Mesenchymal stem cell (in vitro differentiated cells and primary cell): ENCODE results near the gene SMARCA1.

ENCODE experiments used
- DNase-seq: peaks from one replicate; pipeline ENCODE4 v3.0.0-alpha.2; 2013
- H2AFZ ChIP-seq: one replicate; pipeline ENCODE4 v1.6.1; 2013; ENCODE audit warnings: low read depth, mild to moderate bottlenecking, control low read depth, inconsistent platforms, low read length, moderate library complexity
- H2AK5ac ChIP-seq: 2 replicates; pipeline ENCODE4 v1.6.1; 2013; ENCODE audit warnings: low read length, moderate library complexity, mild to moderate bottlenecking, inconsistent platforms; ENCODE audit not compliant: severe bottlenecking
- H2BK120ac ChIP-seq: one replicate; pipeline ENCODE4 v1.6.1; 2013; ENCODE audit warnings: low read depth, mild to moderate bottlenecking, inconsistent platforms, low read length, moderate library complexity
- H2BK12ac ChIP-seq, 2 experiments: one replicate each; pipeline ENCODE4 v1.6.1; 2013; ENCODE audit warnings: inconsistent platforms in 2 of 2, low read length in 2 of 2, mild to moderate bottlenecking in 2 of 2, moderate library complexity in 2 of 2, control low read depth in 1 of 2
- H2BK15ac ChIP-seq: one replicate; pipeline ENCODE4 v1.6.1; 2013; ENCODE audit warnings: mild to moderate bottlenecking, low read depth, inconsistent platforms; ENCODE audit not compliant: poor library complexity, severe bottlenecking
- H2BK5ac ChIP-seq: 2 replicates; pipeline ENCODE4 v1.6.1; 2013; ENCODE audit warnings: low read depth, mild to moderate bottlenecking, low read length, control low read depth, inconsistent platforms; ENCODE audit not compliant: poor library complexity, severe bottlenecking
- H3K14ac ChIP-seq, 2 experiments: one replicate each; pipeline ENCODE4 v1.6.1; 2013; ENCODE audit warnings: inconsistent platforms in 2 of 2, low read length in 2 of 2, control low read depth in 1 of 2, mild to moderate bottlenecking in 1 of 2, moderate library complexity in 1 of 2
- H3K18ac ChIP-seq, 2 experiments: one replicate each; pipeline ENCODE4 v1.6.1; 2013; ENCODE audit warnings: inconsistent platforms in 2 of 2, low read length in 2 of 2, control low read depth in 1 of 2, low read depth in 1 of 2, mild to moderate bottlenecking in 1 of 2
- H3K23ac ChIP-seq, 2 experiments: one replicate each; pipeline ENCODE4 v1.6.1; 2013; ENCODE audit warnings: inconsistent platforms in 2 of 2, low read length in 2 of 2, mild to moderate bottlenecking in 2 of 2, moderate library complexity in 2 of 2, control low read depth in 1 of 2
- H3K27ac ChIP-seq: 2 replicates; pipeline ENCODE4 v1.5.1; 2013; ENCODE audit warnings: mild to moderate bottlenecking, moderate library complexity, low read length, control low read depth, inconsistent platforms; ENCODE audit not compliant: poor library complexity, severe bottlenecking
- H3K27me3 ChIP-seq, 2 experiments: 2 replicates each; pipeline versions ENCODE4 v1.6.1 to v1.7.0; 2013; ENCODE audit warnings: low read length in 2 of 2, mild to moderate bottlenecking in 2 of 2, moderate library complexity in 2 of 2, control low read depth in 1 of 2, inconsistent platforms in 1 of 2; ENCODE audit not compliant: control insufficient read depth in 1 of 2, insufficient read depth in 1 of 2
- H3K36me3 ChIP-seq, 2 experiments: 2 replicates each; pipeline versions ENCODE4 v1.6.1 to v1.7.0; 2013; ENCODE audit warnings: low read length in 2 of 2, control low read depth in 1 of 2, inconsistent platforms in 1 of 2, low read depth in 1 of 2, mild to moderate bottlenecking in 1 of 2; ENCODE audit not compliant: insufficient read depth in 2 of 2, control insufficient read depth in 1 of 2
- H3K4ac ChIP-seq, 2 experiments: one replicate each; pipeline ENCODE4 v1.6.1; 2013; ENCODE audit warnings: inconsistent platforms in 2 of 2, low read length in 2 of 2, mild to moderate bottlenecking in 2 of 2, moderate library complexity in 2 of 2, control low read depth in 1 of 2, low read depth in 1 of 2
- H3K4me1 ChIP-seq: 2 replicates; pipeline ENCODE4 v1.6.1; 2013; ENCODE audit warnings: low read depth, low read length, control low read depth; ENCODE audit not compliant: control insufficient read depth, insufficient read depth
- H3K4me2 ChIP-seq: 2 replicates; pipeline ENCODE4 v1.6.1; 2013; ENCODE audit warnings: low read length, mild to moderate bottlenecking, inconsistent platforms; ENCODE audit not compliant: poor library complexity, severe bottlenecking
- H3K4me3 ChIP-seq, 2 experiments: 2 replicates each; pipeline versions ENCODE4 v1.5.1 to v1.7.0; 2013; ENCODE audit warnings: low read length in 2 of 2, mild to moderate bottlenecking in 2 of 2, control low read depth in 1 of 2, low read depth in 1 of 2; ENCODE audit not compliant: insufficient read depth in 1 of 2
- H3K79me1 ChIP-seq: replicated peaks from 2 replicates; pipeline ENCODE4 v1.6.1; 2013; ENCODE audit warnings: mild to moderate bottlenecking, control low read depth, low read length, inconsistent platforms; ENCODE audit not compliant: poor library complexity, severe bottlenecking
- H3K9ac ChIP-seq: 2 replicates; pipeline ENCODE4 v1.7.0; 2013; ENCODE audit warnings: mild to moderate bottlenecking, low read length, moderate library complexity
- H3K9me3 ChIP-seq: 2 replicates; pipeline ENCODE4 v1.7.0; 2013; ENCODE audit warnings: mild to moderate bottlenecking, low read length; ENCODE audit not compliant: control insufficient read depth
- H4K8ac ChIP-seq: one replicate; pipeline ENCODE4 v1.6.1; 2013; ENCODE audit warnings: inconsistent platforms, mild to moderate bottlenecking, low read length, moderate library complexity
- H4K91ac ChIP-seq: one replicate; pipeline ENCODE4 v1.6.1; 2013; ENCODE audit warnings: mild to moderate bottlenecking, low read length, inconsistent platforms
- WGBS: methylation state at CpG from one replicate; pipeline ENCODE4 v1.1.7; 2013; ENCODE audit warnings: mixed read lengths; 5-methylcytosine and 5-hydroxymethylcytosine counted together

Gene SMARCA1

GRCh38 chrX:129462707-129463106, 60.6 kb downstream of the SMARCA1 start:
- Histone ChIP-seq H3K79me1 (no peaks in the 10 kb centered on the region), H3K4me3 (no peak overlapping the region), H3K9me3 (no peaks in the 10 kb centered on the region), H3K27me3 (no peaks in the 10 kb centered on the region), H3K36me3 (peaks cover 10 to 20% of the 10 kb centered on the region in 2 experiments), H3K4me2 (no peak overlapping the region), H2BK15ac (no peak overlapping the region), H3K4me1 (no peaks in the 10 kb centered on the region), H3K4ac (no peak overlapping the region), H2BK120ac (no peak overlapping the region), H3K9ac (no peak overlapping the region), H3K27ac (no peak overlapping the region), H3K14ac (no peak overlapping the region), H4K91ac (no peak overlapping the region), H2AK5ac (no peak overlapping the region), H3K18ac (no peak overlapping the region), H2AFZ (no peak overlapping the region), H2BK12ac (no peak overlapping the region), H4K8ac (no peak overlapping the region), H3K23ac (no peak overlapping the region), H2BK5ac (no peak overlapping the region)
- DNase-seq = no peak
- WGBS = 100% methylated on average over 1 of the region's 3 CpGs

- Histone ChIP-seq H2BK5ac (no peak overlapping the region), H3K4ac (no peak overlapping the region), H3K14ac (no peak overlapping the region), H4K91ac (no peak overlapping the region), H2BK15ac (no peak overlapping the region), H3K36me3 (peaks cover 10 to 26% of the 10 kb centered on the region in 2 experiments), H3K4me2 (no peak overlapping the region), H3K4me1 (no peaks in the 10 kb centered on the region), H3K23ac (no peak overlapping the region), H3K79me1 (no peaks in the 10 kb centered on the region), H2AFZ (no peak overlapping the region), H2AK5ac (no peak overlapping the region), H3K27me3 (no peaks in the 10 kb centered on the region), H2BK12ac (no peak overlapping the region), H2BK120ac (no peak overlapping the region), H4K8ac (no peak overlapping the region), H3K9me3 (no peaks in the 10 kb centered on the region), H3K4me3 (no peak overlapping the region), H3K9ac (no peak overlapping the region), H3K18ac (no peak overlapping the region), H3K27ac (no peak overlapping the region)
- DNase-seq = no peak
- WGBS = no CpG with 5 or more reads among the region's 3 CpGs
These were observed 61.4 kb downstream of the SMARCA1 start for GRCh38 chrX:129461801-129462456.

GRCh38 chrX:129452523-129452922, 70.8 kb downstream of the SMARCA1 start:
- Histone ChIP-seq H3K9ac (no peak overlapping the region), H3K14ac (no peak overlapping the region), H3K9me3 (no peaks in the 10 kb centered on the region), H2BK120ac (no peak overlapping the region), H2AK5ac (no peak overlapping the region), H4K8ac (no peak overlapping the region), H3K4me1 (no peaks in the 10 kb centered on the region), H2AFZ (no peak overlapping the region), H3K79me1 (peaks cover 1% of the 10 kb centered on the region), H3K36me3 (peaks cover 0 to 13% of the 10 kb centered on the region in 2 experiments), H3K27me3 (no peaks in the 10 kb centered on the region), H2BK15ac (no peak overlapping the region), H4K91ac (no peak overlapping the region), H3K18ac (no peak overlapping the region), H3K23ac (no peak overlapping the region), H3K4ac (no peak overlapping the region), H3K4me3 (no peak overlapping the region), H2BK5ac (no peak overlapping the region), H2BK12ac (no peak overlapping the region), H3K27ac (no peak overlapping the region), H3K4me2 (no peak overlapping the region)
- no peak for DNase-seq
- WGBS = no CpG with 5 or more reads among the region's 6 CpGs

- H2AK5ac ChIP-seq = no peak overlapping the region
- no peak overlapping the region for H2BK5ac ChIP-seq
- no peak overlapping the region for H3K23ac ChIP-seq
- H3K9me3 ChIP-seq = no peaks in the 10 kb centered on the region
- H3K4ac ChIP-seq = no peak overlapping the region
- no peak overlapping the region for H2BK12ac ChIP-seq
- H4K8ac ChIP-seq = no peak overlapping the region
- H3K14ac ChIP-seq = no peak overlapping the region
- H2BK120ac ChIP-seq = no peak overlapping the region
- 92% methylated on average over 2 of the region's 4 CpGs for WGBS
- no peak overlapping the region for H3K4me3 ChIP-seq
- DNase-seq = no peak
- H3K4me1 ChIP-seq = no peaks in the 10 kb centered on the region
- peaks cover 1% of the 10 kb centered on the region for H3K79me1 ChIP-seq
- H3K27ac ChIP-seq = no peak overlapping the region
- no peak overlapping the region for H3K4me2 ChIP-seq
- H3K27me3 ChIP-seq = no peaks in the 10 kb centered on the region
- H3K18ac ChIP-seq = no peak overlapping the region
- H4K91ac ChIP-seq = no peak overlapping the region
- peaks cover 3 to 14% of the 10 kb centered on the region in 2 experiments for H3K36me3 ChIP-seq
- H2AFZ ChIP-seq = no peak overlapping the region
- no peak overlapping the region for H3K9ac ChIP-seq
- H2BK15ac ChIP-seq = no peak overlapping the region
These were observed 73.2 kb downstream of the SMARCA1 start for GRCh38 chrX:129450123-129450522.
